Measurements from ENCODE around the gene RAB39A.
"Not testable (repeated sequence)": the region's sequence is repeated elsewhere in the genome, so short reads cannot be mapped to it uniquely, and the experiment has no call there.

GRCh38 chr11:107948328-107948727 lies 20.1 kb downstream of the RAB39A start:
- TF ChIP-seq CTCF, POLR2A (IDR thresholded peaks at IDR 0.05): not testable (repeated sequence)

Measured in heart left ventricle (tissue), 13 donors.